ENCODE data around the gene SPATA31A1. TPM values are rescaled to one million over a fixed set of nuclear protein-coding genes. Genes with fewer than 3 reads are reported as not detected.
"Not testable (repeated sequence)": the region's sequence is repeated elsewhere in the genome, so short reads cannot be mapped to it uniquely, and the experiment has no call there.

SPATA31A1 gene
- total RNA-seq (not detected), polyA plus RNA-seq (not detected)

DNA sequence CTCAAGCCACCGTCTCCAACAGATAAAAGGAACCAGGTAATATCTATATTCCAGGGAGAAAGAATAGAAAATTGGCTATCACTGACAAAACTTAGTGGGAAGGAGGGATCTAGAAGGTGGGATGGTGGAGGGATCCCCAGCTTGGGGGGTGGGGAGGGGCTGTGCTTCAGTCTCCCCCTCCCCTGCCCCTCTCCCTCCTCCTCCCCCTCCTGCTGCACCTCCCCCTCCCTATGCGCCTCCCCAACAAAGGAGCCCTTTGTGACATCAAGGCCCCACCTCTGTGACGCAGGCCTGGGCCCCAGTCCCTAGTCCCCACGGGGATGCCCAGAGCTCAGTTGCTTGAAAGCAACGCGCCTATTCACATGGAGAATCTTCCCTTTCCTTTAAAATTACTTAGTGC, at the start of gene SPATA31A1:
SPATA31A1 (plus strand) TSS at position 301 of the 400 bp plus-strand sequence; CDS start at position 363, 62 bp downstream.
- H3K4me1 ChIP-seq (ENCODE audit: insufficient read depth, low read length); H3K36me3 Mint-ChIP-seq; DNase-seq; H3K36me3 ChIP-seq (ENCODE audit: insufficient read depth, low read length); H3K27me3 Mint-ChIP-seq; H3K9me3 Mint-ChIP-seq; H3K27me3 ChIP-seq (ENCODE audit: insufficient read depth, low read length); intact Hi-C loops (cut with micrococcal nuclease); H3K4me1 Mint-ChIP-seq; POLR2A ChIA-PET (ENCODE audit: partially characterized antibody); H3K4me3 Mint-ChIP-seq; CTCF ChIA-PET (ENCODE audit: partially characterized antibody); H3K27ac Mint-ChIP-seq; H3K4me3 ChIP-seq (ENCODE audit: low read length in 2 of 2); H3K27ac ChIP-seq (ENCODE audit: low read depth, low read length); H3K9me3 ChIP-seq (ENCODE audit: control insufficient read depth in 1 of 2, low read length in 2 of 2): not testable (repeated sequence)

DNA sequence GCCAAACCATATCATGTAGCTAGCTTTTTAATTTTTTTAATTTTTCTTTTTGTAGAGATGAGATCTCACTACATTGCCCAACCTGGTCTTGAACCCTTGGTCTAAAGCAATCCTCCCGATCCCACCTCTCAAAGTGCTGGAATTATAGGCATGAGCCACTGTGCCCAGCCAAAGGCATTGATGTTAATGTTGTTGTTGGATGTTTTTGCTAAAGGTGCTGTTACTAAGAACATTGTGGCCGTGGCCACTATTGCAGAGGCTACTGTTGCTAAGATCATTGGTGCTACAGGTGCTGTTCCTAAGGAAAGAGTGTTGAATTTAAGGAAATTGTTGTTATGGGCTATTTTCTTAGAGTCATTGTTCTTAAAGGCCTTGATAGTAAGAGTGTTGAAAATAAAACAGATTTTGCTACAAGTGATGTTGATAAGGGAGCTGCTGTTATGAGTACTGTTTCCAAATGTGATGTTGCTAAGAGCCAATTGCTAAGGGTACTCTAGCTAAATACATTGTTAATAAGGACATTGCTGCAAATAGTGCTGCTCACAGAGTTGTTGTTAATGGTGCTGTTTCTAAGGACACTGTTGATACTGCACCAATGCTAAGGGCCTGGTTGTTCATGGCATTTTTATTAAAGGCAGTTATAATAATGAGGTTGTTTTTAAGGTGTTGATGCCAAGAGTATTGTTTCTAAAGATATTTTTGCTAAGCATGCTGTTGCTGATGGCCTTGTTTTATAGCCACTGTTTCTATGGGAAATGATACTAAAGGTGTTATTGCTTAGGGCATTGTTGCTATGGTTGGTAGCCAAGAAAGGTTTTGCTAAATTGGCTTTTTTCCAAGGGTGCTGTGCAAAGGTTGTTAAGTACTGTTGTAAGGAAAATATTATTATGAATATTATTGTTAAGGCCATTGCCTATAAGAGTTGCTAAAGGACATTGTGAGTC, 52.1 kb downstream of the SPATA31A1 start:
- H3K27me3 ChIP-seq (ENCODE audit: insufficient read depth, low read length); H3K9me3 Mint-ChIP-seq; H3K4me3 ChIP-seq (ENCODE audit: low read length in 2 of 2); H3K9me3 ChIP-seq (ENCODE audit: control insufficient read depth in 1 of 2, low read length in 2 of 2); POLR2A ChIA-PET (ENCODE audit: partially characterized antibody); H3K27ac Mint-ChIP-seq; H3K36me3 Mint-ChIP-seq; H3K4me1 ChIP-seq (ENCODE audit: insufficient read depth, low read length); intact Hi-C loops (cut with micrococcal nuclease); CTCF ChIA-PET (ENCODE audit: partially characterized antibody); H3K4me1 Mint-ChIP-seq; H3K4me3 Mint-ChIP-seq; DNase-seq; H3K36me3 ChIP-seq (ENCODE audit: insufficient read depth, low read length); H3K27me3 Mint-ChIP-seq; H3K27ac ChIP-seq (ENCODE audit: low read depth, low read length): not testable (repeated sequence)

DNA sequence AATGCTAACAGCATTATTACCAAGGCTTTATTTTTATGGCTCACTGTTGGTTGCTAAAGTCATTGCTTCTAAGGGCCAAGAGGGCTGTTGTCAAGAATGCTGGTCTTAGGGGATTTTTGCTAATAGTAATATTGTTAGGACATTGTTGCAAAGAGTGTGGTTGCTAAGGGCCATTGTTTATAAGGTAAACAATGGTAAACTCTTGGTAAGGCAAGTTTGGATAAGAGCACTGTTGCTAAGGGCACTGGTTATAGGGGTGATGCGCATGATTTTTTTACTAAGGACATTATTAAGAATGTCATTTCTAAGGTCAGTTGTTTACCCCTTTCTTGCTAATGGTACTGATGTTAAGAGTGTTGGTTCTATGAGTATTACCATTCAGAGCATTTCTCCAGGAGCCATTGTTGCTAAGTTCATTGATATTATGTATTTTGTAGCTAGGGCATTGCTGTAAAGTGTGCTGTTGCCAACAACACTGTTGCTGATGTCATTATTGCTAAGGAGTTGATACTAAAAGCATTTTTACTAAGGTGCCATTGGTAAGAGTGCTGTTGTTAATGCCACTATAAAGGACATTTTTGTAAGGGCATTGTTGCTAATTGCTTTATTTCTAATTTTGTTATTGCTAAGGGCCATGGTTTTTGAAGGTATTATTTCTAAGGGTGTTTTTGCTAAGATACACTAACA, 55.9 kb downstream of the SPATA31A1 start:
- H3K36me3 ChIP-seq (ENCODE audit: insufficient read depth, low read length); H3K27ac Mint-ChIP-seq; H3K27me3 ChIP-seq (ENCODE audit: insufficient read depth, low read length); DNase-seq; H3K27ac ChIP-seq (ENCODE audit: low read depth, low read length); CTCF ChIA-PET (ENCODE audit: partially characterized antibody); intact Hi-C loops (cut with micrococcal nuclease); H3K9me3 ChIP-seq (ENCODE audit: control insufficient read depth in 1 of 2, low read length in 2 of 2); H3K4me3 Mint-ChIP-seq; H3K4me1 ChIP-seq (ENCODE audit: insufficient read depth, low read length); H3K27me3 Mint-ChIP-seq; H3K9me3 Mint-ChIP-seq; H3K36me3 Mint-ChIP-seq; POLR2A ChIA-PET (ENCODE audit: partially characterized antibody); H3K4me3 ChIP-seq (ENCODE audit: low read length in 2 of 2); H3K4me1 Mint-ChIP-seq: not testable (repeated sequence)

Other genes starting within 250 kb of the SPATA31A1 start
- gene CNTNAP3, start 67.5 kb upstream of the SPATA31A1 start, total RNA-seq: not detected
- not detected for gene CNTNAP3, start 67.5 kb upstream of the SPATA31A1 start, polyA plus RNA-seq

All from CD4-positive, alpha-beta memory T cell (primary cell).